Ovary (tissue), 9 donors: ENCODE data around the gene PTEN. TPM values are rescaled to one million over a fixed set of nuclear protein-coding genes. Genes with fewer than 3 reads are reported as not detected.

Experiments used
- DNase-seq, 5 donors: peaks; one replicate each; pipeline ENCODE4 v3.0.0-alpha.2; 2019 to 2020
- H3K27ac ChIP-seq, 2 donors: fragments of 200-600 bp; one replicate each; pipeline versions ENCODE4 v1.5.1 to v1.8.0; 2019 to 2022
- H3K27me3 ChIP-seq: fragments of 200-600 bp; one replicate; pipeline ENCODE4 v1.8.0; 2022
- H3K36me3 ChIP-seq: fragments of 200-600 bp; sonication (generic); one replicate; pipeline ENCODE4 v1.5.1; 2019
- H3K4me1 ChIP-seq: one replicate; pipeline ENCODE4 v1.8.1; 2013; ENCODE audit warnings: mild to moderate bottlenecking, moderate library complexity; ENCODE audit not compliant: insufficient read depth
- H3K4me3 ChIP-seq: fragments of 200-600 bp; sonication (generic); one replicate; pipeline ENCODE4 v1.5.1; 2017
- H3K9me3 ChIP-seq, 2 donors: fragments of 200-600 bp in 1 of 2; sonication (generic) in 1 of 2; one replicate each; pipeline versions ENCODE4 v1.5.1 to v1.8.1; 2013 to 2019; ENCODE audit warnings: mild to moderate bottlenecking in 1 of 2, moderate library complexity in 1 of 2
- CTCF ChIP-seq, 3 donors: fragments of 450-650 bp in 2 of 3; fragments of 200-600 bp in 1 of 3; IDR thresholded peaks; one replicate each; pipeline versions ENCODE4 v1.5.1 to v1.8.0; 2016 to 2022; ENCODE audit warnings: antibody characterized with exemption in 3 of 3, mild to moderate bottlenecking in 1 of 3
- EP300 ChIP-seq: sonication (generic); formaldehyde crosslinking; IDR thresholded peaks from one replicate; pipeline ENCODE4 v1.6.1; 2017; ENCODE audit warnings: antibody characterized with exemption
- POLR2A ChIP-seq: fragments of 450-650 bp; IDR thresholded peaks from one replicate; pipeline ENCODE4 v1.6.1; 2017; ENCODE audit warnings: antibody characterized with exemption, mild to moderate bottlenecking, moderate library complexity
- WGBS, 3 donors: extraction: QIAGEN DNeasy Blood & Tissue Kit in 1 of 3; methylation state at CpG; one replicate each; pipeline versions ENCODE4 v1.1.5 to v1.1.7; 2013 to 2017; 5-methylcytosine and 5-hydroxymethylcytosine counted together
- intact Hi-C, 4 donors: fragments of 100-400 bp; cut with DNase I; formaldehyde crosslinking; loops; one replicate each; pipeline versions ENCODE4 v1.11.0 to v1.15.1; 2022 to 2023
- polyA plus RNA-seq, 2 donors: library from polyadenylated mRNA; stranded (reverse); fragments of 200-250 nt in 1 of 2; fragments of 350-450 nt in 1 of 2; fragmentation: Illumina TruSeq in 1 of 2; extraction: RNeasy Lipid Tissue Mini Kit (QIAGEN cat#74804) in 1 of 2; gene quantifications; one replicate each; pipeline ENCODE4 v1.2.3, GENCODE V29; 2013 to 2014
- small RNA-seq: library from RNA; depleted of rRNA; stranded (forward); fragments of <200 nt; gene quantifications from one replicate; pipeline ENCODE3, GENCODE V24; 2016
- total RNA-seq, 7 donors: library from RNA; depleted of rRNA in 2 of 7; stranded (reverse); fragments of >200 nt in 2 of 7; fragmentation: NEBNext Ultra II Directional in 3 of 7; extraction: Animal tissue kit (Norgen Biotek cat#: 25700) in 3 of 7; gene quantifications; one replicate each; pipeline versions ENCODE4 v1.1.0 to v1.2.4, GENCODE V29; 2016 to 2023
- donor health status: DM: no; HTN: no; CAD: no; lungs with moderate emphysema.
- donor health status: DM: no; HTN: no; CAD: no.
- donor health status: Bipolar disorder and iron deficiency.
- donor health status: DM: yes; HTN: yes; CAD: no.
- donor health status: DM: no; HTN: no; CAD: no.
- donor health status: DM: yes; HTN: yes; CAD: no.

Gene PTEN
- total and polyA plus RNA-seq, 9 donors: 23.7 to 182 (median 84.7) TPM

DNA sequence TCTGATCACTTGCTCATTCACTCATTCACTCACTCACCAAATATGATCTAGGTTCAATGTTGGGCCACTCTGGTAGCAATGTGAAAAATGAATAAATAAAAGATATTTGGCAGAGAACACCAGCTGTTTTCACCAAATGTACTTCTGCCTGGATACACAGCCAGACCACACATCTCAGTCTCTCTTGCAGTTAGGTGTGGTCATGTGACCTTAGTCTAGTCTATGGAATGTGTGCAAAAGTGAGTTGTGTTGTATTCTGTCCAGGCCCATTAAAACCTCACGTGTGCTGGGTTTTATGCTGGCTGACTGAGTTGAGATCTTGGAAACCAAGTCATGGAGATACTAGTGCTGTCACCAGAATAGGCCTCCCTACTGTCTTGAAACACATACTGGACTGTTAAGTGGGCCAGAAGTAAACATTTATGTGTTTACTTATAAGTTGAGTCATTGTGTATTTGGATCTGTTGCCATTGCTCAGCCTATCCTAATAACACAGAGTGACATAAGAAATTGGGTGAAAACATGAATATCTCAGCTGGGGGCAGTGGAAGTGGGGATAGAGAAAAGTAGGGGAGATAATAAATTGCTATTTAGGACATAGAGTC is 145.5 kb downstream of the PTEN start:
- intact Hi-C loops: no loop called here
- 24 to 42% (median 32%) methylated on average over 1 of the region's 1 CpG for WGBS, 3 donors
- TF ChIP-seq EP300 (no peak), CTCF (IDR thresholded peaks at IDR 0.05) (no peak)

GRCh38 chr10:88012641-88013040 is 149.2 kb downstream of the PTEN start:
- WGBS, 3 donors: 65 to 66% (median 65%) methylated on average over 4 of the region's 4 CpGs

More for the DNA sequence above, 145.5 kb downstream of the PTEN start:
- Histone ChIP-seq H3K4me3 (no peak overlapping the region), H3K9me3 (no peaks in the 10 kb centered on the region), H3K4me1 (no peaks in the 10 kb centered on the region), H3K27ac (no peak overlapping the region), H3K36me3 (no peaks in the 10 kb centered on the region), H3K27me3 (no peaks in the 10 kb centered on the region)
- no peak for DNase-seq

GRCh38 chr10:88017781-88018180 is 154.4 kb downstream of the PTEN start:
- Histone ChIP-seq H3K27me3 (no peaks in the 10 kb centered on the region), H3K27ac (no peak overlapping the region), H3K4me3 (no peak overlapping the region), H3K9me3 (no peaks in the 10 kb centered on the region), H3K4me1 (no peaks in the 10 kb centered on the region), H3K36me3 (no peaks in the 10 kb centered on the region)
- TF ChIP-seq CTCF (IDR thresholded peaks at IDR 0.05) (no peak), POLR2A (no peak), EP300 (no peak)
- intact Hi-C loops: no loop called here
- 34 to 48% (median 35%) methylated on average over 1 of the region's 1 CpG for WGBS, 3 donors
- no peak for DNase-seq

More at GRCh38 chr10:88012641-88013040, 149.2 kb downstream of the PTEN start:
- Histone ChIP-seq H3K9me3 (no peaks in the 10 kb centered on the region), H3K4me1 (no peaks in the 10 kb centered on the region), H3K27ac (no peak overlapping the region), H3K36me3 (no peaks in the 10 kb centered on the region), H3K27me3 (no peaks in the 10 kb centered on the region), H3K4me3 (no peak overlapping the region)
- no peak for DNase-seq
- intact Hi-C loops: no loop called here
- TF ChIP-seq POLR2A (no peak), CTCF (IDR thresholded peaks at IDR 0.05) (no peak), EP300 (no peak)

DNA sequence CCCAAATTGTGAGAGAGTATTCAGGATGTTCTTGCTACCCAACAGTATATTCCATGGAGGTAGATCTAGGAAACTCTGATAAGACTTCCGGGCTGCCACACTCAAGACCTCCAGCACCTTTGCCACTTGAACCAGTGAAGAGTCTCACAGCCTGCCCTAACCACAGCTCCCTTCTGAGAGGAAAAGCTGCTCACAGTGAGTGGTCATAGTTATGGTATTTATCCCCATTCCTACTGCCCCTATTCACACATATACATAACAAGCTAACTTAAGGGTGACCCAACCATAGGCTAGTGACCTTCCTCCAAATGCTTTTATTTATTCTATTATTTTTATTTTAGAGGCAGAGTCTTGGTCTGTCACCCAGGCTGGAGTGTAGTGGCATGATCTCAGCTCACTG is 156.3 kb downstream of the PTEN start:
- Histone ChIP-seq H3K4me3 (no peak overlapping the region), H3K27ac (no peak overlapping the region), H3K36me3 (no peaks in the 10 kb centered on the region), H3K27me3 (no peaks in the 10 kb centered on the region), H3K4me1 (no peaks in the 10 kb centered on the region), H3K9me3 (no peaks in the 10 kb centered on the region)
- intact Hi-C loops: no loop called here
- TF ChIP-seq POLR2A (no peak), CTCF (IDR thresholded peaks at IDR 0.05) (no peak), EP300 (no peak)
- DNase-seq: no peak
- 78 to 100% (median 98%) methylated on average over 1 of the region's 1 CpG for WGBS, 3 donors

Small RNAs within 50 kb of the gene (small RNA-seq; reads per million reads assigned to genes)
- gene RF00284 (not detected), gene RN7SL78P (not detected)

Other genes starting within 250 kb of the PTEN start
- gene PAPSS2, start 203.7 kb upstream of the PTEN start, total RNA-seq: 10 to 100 TPM; 18.0 to 59.5 (median 42.5) TPM
- gene PAPSS2, start 203.7 kb upstream of the PTEN start, polyA plus RNA-seq: 100 to 1,000 TPM in 1 of 2 donors, 10 to 100 TPM in 1; 25.5 to 102 TPM
- 10 to 100 TPM; 23.1 to 51.0 (median 39.1) TPM for gene ATAD1, start 45.4 kb upstream of the PTEN start, total RNA-seq
- 10 to 100 TPM; 21.5 to 40.7 TPM for gene ATAD1, start 45.4 kb upstream of the PTEN start, polyA plus RNA-seq
- 1 to 10 TPM in 1 of 7 donors, under 1 TPM in 6; 0.33 to 2.0 (median 0.61) TPM for gene KLLN, start 92 bp upstream of the PTEN start, total RNA-seq
- gene KLLN, start 92 bp upstream of the PTEN start, polyA plus RNA-seq: under 1 TPM; 0.22 to 0.60 TPM